C4-2B (cell line): ENCODE data around the gene DCTN4.
A peak's percentile ranks its signal among the peaks of the same experiment; 100 is the strongest.

Experiments used
- H3K27ac ChIP-seq: fragments of 450-650 bp; 2 replicates; pipeline ENCODE4 v1.5.1; 2017
- CTCF ChIP-seq: fragments of 450-650 bp; conservative IDR thresholded peaks from 2 replicates; pipeline ENCODE4 v1.5.1; 2017; ENCODE audit warnings: mild to moderate bottlenecking
- ZFX ChIP-seq: fragments of 450-650 bp; IDR thresholded peaks from 2 replicates; pipeline ENCODE4 v1.6.1; 2017

The DCTN4 gene

DNA sequence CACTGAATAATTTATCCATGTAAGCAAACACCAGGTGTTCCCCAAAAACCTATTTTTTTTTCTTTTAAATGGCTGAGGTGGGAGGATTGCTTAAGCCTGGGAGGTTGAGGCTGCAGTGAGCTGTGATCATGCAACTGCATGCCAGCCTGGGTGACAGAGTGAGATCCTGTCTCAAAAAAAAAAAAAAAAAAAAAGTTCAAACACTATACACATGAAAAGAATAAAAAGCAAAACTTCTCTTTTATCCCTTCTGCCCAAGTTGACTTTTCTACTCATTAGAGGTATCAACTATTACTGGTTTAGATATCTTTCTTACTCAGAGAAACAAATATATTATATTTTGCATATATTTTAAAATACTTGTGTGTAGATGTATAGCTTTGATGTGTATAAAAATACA lies 17.8 kb downstream of the DCTN4 start:
- H3K27ac ChIP-seq: no peak overlapping the region
- no peak for TF ChIP-seq ZFX
- no peak for TF ChIP-seq CTCF

DNA sequence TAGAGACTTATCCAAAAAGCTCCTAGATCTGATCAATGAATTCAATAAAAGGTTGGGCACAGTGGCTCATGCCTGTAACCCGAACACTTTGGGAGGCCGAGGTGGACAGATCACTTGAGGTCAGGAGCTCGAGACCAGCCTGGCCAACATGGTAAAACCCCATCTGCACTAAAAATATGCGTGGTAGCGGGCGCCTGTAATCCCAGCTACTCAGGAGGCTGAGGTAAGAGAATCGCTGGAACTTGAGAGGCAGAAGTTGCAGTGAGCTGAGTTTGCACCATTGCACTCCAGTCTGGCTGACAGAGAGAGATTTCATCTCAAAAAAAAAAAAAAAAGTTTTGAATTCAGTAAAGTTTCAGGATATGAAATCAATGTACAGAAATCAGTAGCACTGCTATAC lies 20.0 kb downstream of the DCTN4 start:
- TF ChIP-seq ZFX (no peak), CTCF (no peak)
- H3K27ac ChIP-seq: no peak overlapping the region

GRCh38 chr5:150734579-150735384 lies 24.0 kb downstream of the DCTN4 start:
- no peak overlapping the region for H3K27ac ChIP-seq
- no peak for TF ChIP-seq ZFX
- no peak for TF ChIP-seq CTCF

DNA sequence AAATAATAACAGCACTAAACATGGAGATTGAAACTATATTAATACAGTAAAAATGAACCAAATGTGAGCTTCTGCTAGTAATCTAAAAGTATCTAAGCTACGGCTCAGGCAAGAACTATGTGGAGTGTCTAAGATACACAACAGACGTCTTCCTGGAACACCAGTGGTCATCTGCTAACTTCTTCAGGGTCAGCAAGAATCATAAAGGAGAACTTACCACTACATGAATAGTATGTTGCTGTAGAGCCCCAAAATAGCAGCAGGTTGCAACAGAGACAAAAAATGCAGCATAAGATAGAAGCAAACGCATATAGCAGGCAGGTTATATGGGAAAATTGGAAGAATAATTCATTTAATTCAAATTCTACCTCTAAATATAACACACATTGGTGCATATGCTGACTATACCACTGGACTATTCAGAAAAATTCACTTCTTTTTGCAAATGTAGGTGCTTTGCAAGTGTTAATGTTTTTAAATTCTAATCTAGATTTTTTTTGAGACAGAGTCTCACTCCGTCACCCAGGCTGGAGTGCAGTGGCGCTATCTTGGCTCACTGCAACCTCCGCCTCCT lies 27.1 kb downstream of the DCTN4 start:
- TF ChIP-seq CTCF (no peak), ZFX (no peak)
- no peak overlapping the region for H3K27ac ChIP-seq

DNA sequence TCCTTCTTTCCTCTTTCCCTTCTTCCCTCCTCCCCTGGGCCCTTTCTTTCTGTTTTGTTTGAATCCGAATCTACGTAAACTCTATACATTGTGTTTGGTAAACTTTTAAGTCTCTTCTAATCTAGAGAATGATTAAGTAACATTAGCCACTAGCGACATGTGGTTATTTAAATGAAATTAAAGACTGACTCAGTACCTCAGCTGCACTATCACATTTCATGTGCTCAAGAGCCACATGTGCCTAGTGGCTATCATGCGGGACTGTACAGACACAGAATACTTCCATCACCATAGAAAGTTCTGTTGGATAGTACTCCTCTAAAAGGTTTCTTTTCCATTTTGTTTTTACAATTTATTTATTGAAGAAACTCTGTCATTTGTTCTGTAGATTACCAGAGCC lies 29.0 kb downstream of the DCTN4 start:
- TF ChIP-seq ZFX: no peak
- no peak for TF ChIP-seq CTCF
- no peak overlapping the region for H3K27ac ChIP-seq

DNA sequence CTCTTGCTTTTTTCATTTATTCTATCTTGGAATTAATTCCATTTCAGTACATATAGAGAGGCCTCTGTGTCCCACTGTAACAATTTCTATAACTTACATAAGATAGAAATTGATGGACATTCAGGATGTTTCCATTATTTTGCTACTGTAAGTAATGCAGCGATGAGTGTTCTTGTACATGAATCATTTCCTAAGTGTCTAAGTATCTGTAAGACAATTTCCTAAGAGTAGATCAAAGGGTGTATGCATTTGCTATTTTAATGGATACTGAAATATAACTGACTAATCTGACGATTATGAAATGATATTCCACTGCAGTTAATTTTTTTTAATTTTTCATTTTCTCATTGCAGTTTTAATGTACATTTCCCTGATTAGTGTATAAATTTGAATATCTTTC lies 35.0 kb downstream of the DCTN4 start:
- TF ChIP-seq CTCF: no peak
- no peak for TF ChIP-seq ZFX
- H3K27ac ChIP-seq: no peak overlapping the region

DNA sequence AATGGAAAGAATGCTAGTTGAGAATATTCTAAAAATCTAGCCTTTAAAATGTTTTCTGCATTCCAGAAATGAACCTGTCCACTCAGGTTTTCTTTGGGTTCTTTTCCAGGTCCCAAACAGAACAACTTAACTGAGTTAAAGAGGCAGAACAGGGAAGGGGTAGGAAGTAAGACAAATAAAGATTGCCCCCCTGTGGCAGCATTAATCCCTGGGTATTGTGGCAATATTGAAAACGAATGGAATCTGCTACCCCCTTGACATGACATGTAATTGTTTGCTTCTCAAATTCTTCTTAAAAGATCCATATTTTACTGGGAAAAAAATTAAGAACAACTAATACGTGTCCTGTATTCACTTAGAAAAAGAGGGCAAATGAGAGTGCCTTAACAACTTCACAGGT lies 48.7 kb downstream of the DCTN4 start:
- peak; percentile 47 for TF ChIP-seq CTCF
- TF ChIP-seq ZFX: no peak

More for the DNA sequence above, 48.7 kb downstream of the DCTN4 start:
- H3K27ac ChIP-seq: no peak overlapping the region
